ENCODE data around the gene TRMT112.

TRMT112 gene

GRCh38 chr11:64349404-64349803 lies 32.0 kb upstream of the TRMT112 start:
- DNase-seq: no peak

DNA sequence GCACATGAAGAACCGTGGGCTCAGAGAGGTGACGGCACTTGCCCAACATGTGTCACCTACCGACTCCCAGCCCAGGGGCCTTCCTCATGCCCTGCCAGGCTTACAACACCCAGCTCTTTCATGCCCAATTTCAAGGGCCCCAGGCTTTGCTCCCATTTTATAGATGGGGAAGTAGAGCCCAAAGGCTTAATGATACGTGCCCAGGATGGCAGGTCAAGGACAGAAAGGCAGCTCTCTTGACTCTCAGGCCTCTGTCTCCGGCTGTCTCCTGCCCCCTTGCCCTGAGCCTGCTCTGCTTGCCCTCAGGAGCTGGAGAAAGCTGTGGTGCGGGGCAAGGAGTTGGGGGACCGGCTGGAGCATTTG lies 31.6 kb upstream of the TRMT112 start:
- DNase-seq: no peak

- DNase-seq: no peak
These were observed 31.1 kb upstream of the TRMT112 start for GRCh38 chr11:64348383-64349024.

GRCh38 chr11:64347193-64347867 lies 30.0 kb upstream of the TRMT112 start:
- DNase-seq: no peak

- no peak for DNase-seq
These were observed 27.4 kb upstream of the TRMT112 start for GRCh38 chr11:64344787-64345186.

DNA sequence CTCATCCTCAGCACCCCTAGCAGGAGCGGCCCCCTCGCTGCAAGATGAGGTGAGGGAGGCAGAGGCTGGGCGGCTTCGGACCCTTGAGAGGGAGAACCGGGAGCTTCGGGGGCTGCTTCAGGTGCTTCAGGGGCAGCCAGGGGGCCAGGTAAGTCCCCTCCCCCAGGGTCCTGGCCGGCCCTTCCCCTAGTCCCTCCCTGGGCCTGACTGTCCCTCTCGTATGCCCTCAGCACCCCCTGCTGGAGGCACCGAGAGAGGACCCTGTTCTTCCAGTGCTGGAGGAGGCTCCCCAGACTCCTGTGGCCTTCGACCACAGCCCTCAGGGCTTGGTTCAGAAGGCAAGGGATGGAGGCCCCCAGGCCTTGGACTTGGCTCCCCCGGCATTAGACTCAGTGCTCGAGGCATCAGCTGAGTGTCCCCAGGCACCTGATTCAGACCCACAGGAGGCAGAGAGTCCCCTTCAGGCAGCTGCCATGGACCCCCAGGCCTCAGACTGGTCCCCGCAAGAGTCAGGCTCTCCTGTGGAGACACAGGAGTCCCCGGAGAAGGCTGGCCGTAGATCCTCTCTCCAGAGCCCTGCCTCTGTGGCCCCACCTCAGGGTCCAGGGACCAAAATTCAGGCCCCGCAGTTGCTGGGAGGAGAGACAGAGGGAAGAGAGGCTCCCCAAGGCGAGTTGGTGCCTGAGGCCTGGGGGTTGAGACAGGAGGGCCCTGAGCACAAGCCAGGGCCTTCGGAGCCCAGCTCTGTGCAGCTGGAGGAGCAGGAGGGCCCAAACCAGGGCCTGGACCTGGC lies 26.6 kb upstream of the TRMT112 start:
- DNase-seq: no peak

- no peak for DNase-seq
These were observed 25.7 kb upstream of the TRMT112 start for GRCh38 chr11:64342869-64343745.

DNA sequence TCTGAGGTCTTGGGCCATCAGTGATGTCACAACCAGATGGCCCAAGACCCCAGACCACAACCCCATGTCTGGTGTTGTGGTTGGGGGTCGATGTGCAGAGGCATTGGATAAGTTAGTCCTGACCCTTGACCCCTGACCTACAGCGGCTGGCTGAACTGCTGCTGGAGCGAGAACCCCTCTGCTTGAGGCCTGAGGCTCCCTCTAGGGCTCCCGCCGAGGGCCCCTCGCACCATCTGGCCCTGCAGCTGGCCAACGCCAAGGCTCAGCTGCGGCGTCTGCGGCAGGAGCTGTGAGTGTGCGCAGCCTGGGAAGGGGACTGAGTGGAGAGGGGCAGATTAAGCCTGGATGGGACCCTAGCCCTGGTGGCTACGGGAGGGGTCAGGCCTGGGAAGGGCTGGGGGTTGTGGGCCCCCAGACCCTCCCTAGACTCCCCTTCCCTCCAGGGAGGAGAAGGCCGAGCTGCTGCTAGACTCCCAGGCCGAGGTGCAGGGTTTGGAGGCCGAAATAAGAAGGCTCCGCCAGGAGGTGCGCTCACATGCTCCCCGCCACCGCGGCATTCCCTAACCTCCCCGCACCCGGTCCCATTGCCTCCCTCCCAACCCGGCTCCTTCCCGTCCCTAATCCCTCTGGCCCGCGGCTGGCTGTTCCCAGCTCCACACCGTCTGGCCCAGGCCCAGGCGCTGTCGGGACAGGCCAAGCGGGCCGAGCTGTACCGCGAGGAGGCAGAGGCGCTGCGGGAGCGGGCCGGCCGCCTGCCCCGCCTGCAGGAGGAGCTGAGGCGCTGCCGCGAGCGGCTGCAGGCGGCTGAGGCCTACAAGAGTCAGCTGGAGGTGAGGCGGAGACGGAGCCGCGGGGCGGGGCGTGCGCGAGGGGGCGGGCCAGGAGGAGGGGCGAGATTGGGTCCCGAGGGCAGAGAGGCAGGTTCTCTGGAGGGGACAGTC lies 24.8 kb upstream of the TRMT112 start:
- DNase-seq: peak; percentile 92

- no peak for DNase-seq
These were observed 24.1 kb upstream of the TRMT112 start for GRCh38 chr11:64341429-64341828.

- peak; percentile 84 for DNase-seq
These were observed 23.4 kb upstream of the TRMT112 start for GRCh38 chr11:64340671-64341335.

GRCh38 chr11:64339754-64340408 lies 22.5 kb upstream of the TRMT112 start, which contains the start of gene CCDC88B:
CCDC88B (plus strand) TSS chr11:64340204; CDS start chr11:64340267, 63 bp downstream.
- DNase-seq: peak; percentile 90

GRCh38 chr11:64339286-64339685 lies 21.9 kb upstream of the TRMT112 start:
- no peak for DNase-seq

DNA sequence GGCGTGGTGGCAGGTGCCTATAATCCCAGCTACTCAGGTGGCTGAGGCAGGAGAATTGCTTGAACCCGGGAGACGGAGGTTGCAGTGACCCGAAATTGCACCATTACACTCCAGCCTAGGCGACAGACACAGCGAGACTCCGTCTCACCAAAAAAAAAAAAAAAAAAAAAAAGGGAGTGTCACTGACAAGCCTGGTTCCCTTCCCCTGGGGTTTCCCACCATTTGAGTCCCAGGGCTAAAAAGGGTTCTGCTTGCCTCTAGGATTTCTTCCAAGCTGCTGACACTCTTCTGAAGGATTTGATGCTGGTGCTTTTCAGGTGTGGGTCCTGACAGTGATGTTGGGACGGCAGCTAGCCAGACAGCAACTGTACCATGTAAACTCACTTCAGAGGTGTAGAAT lies 21.4 kb upstream of the TRMT112 start:
- DNase-seq: no peak

- no peak for DNase-seq
These were observed 20.3 kb upstream of the TRMT112 start for GRCh38 chr11:64337538-64338249.

GRCh38 chr11:64334764-64335735 lies 17.7 kb upstream of the TRMT112 start:
- DNase-seq: peak; percentile 62

DNA sequence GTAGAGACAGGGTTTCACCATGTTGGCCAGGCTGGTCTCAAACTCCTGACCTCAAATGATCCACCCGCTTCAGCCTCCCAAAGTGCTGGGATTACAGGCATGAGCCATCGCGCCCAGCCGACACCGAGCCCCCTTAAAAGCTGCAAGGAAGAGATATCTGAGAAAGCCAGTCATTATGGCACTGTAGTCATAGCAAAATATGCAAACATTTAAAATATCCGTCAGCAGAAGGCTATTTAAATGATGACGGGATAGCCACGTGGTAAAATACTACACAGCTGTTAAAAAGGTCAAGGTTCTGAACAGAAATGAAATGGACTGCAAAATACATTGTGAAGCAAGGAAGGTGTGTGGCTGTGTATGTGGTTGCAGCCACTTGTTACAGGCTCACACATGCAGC lies 16.2 kb upstream of the TRMT112 start:
- DNase-seq: no peak

DNA sequence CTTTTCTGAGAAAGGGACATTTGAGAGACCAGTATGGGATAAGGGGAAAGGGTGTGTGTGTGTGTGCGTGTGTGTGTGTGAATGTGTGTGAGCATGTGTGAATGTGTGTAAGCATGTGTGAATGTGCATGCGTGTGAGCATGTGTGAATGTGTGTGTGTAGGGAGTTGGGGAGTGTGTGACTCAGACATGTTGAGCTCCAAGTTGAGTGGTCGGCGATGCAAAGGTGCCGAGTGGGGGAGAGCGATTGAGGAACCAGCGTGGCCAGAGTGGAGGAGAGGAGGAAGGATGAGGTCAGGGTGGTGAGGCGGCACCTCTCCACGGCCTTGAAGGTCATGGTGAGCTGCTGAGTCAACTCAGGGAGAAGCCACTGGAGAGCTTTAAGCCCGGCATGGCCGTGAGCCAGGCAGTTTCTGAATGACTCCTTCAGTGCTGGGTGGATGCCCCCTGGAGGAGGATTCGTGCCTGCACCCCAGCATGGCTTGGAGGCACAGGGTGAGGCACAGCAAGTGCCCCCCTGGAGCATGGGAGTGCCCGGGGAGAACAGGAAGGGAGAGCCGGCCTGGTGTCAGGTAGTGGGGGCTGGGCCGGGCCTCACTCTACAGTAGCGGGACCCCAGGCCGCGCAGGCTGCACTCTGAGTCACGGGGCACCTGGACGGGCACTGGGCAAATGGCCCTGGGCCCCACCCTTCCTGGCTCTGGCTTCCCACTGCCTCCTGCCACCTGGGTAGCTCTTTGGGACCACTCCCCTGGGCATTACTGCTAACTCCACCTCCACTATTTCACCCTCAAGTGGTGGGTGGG lies 14.4 kb upstream of the TRMT112 start:
- DNase-seq: peak; percentile 87

- DNase-seq: no peak
These were observed 13.5 kb upstream of the TRMT112 start for GRCh38 chr11:64330888-64331287.
